Naive thymus-derived CD8-positive, alpha-beta T cell (primary cell): ENCODE measurements around the gene DNAJB5. TPM values are rescaled to one million over a fixed set of nuclear protein-coding genes. Genes with fewer than 3 reads are reported as not detected.

Experiments
- ATAC-seq, 2 donors: fragments of 150-1000 bp; cut with Tn5 transposase in 1 of 2; sonication (Bioruptor Pico), chemical (Tn5 transposase) in 1 of 2; 1 replicate in 1 of 2; 2 replicates in 1 of 2; pipeline ENCODE4 v1.10.0; 2021; ENCODE audit warnings: mild to moderate bottlenecking in 2 of 2, moderate library complexity in 2 of 2
- POLR2A ChIA-PET: fragments of 350-600 bp; sonication (Branson Sonifier 250); formaldehyde crosslinking; loops from one replicate; lab custom pipeline; 2021; ENCODE audit warnings: antibody characterized with exemption; lab: Charles Lee
- DNase-seq, 10 donors: peaks; one replicate each; pipeline versions ENCODE4 v3.0.0 to v3.0.0-alpha.2; 2020 to 2022
- H3K27ac Mint-ChIP-seq, 10 donors: one replicate each; pipeline ENCODE4 v1.8.0; 2020 to 2022; ENCODE audit warnings: mild to moderate bottlenecking in 10 of 10, mixed read lengths in 10 of 10, moderate library complexity in 4 of 10, inconsistent platforms in 1 of 10
- H3K27me3 Mint-ChIP-seq, 5 donors: one replicate each; pipeline ENCODE4 v1.8.0; 2021 to 2022; ENCODE audit warnings: mixed read lengths in 5 of 5
- H3K36me3 Mint-ChIP-seq, 3 donors: one replicate each; pipeline ENCODE4 v1.8.0; 2020 to 2022; ENCODE audit warnings: mixed read lengths in 3 of 3, mild to moderate bottlenecking in 2 of 3, inconsistent platforms in 1 of 3
- H3K4me1 Mint-ChIP-seq, 4 donors: one replicate each; pipeline ENCODE4 v1.8.0; 2021 to 2022; ENCODE audit warnings: mixed read lengths in 4 of 4
- H3K4me3 Mint-ChIP-seq, 10 donors: one replicate each; pipeline ENCODE4 v1.8.0; 2020 to 2022; ENCODE audit warnings: mild to moderate bottlenecking in 10 of 10, mixed read lengths in 10 of 10, moderate library complexity in 6 of 10, inconsistent platforms in 1 of 10
- H3K9me3 Mint-ChIP-seq, 9 donors: one replicate each; pipeline ENCODE4 v1.8.0; 2020 to 2022; ENCODE audit warnings: mixed read lengths in 9 of 9, mild to moderate bottlenecking in 3 of 9, inconsistent platforms in 1 of 9, moderate library complexity in 1 of 9
- polyA plus RNA-seq, 3 donors: library from polyadenylated mRNA; unstranded; fragments of 300-500 nt; fragmentation: Illumina TruSeq; gene quantifications; one replicate each; pipeline ENCODE4 v1.2.3, GENCODE V29; 2021
- total RNA-seq, 8 experiments: library from RNA in 2 of 8; stranded (reverse) in 2 of 8; gene quantifications; one replicate each; pipeline ENCODE4 v1.2.3 and lab custom pipeline; 2021 to 2026

Gene DNAJB5
- total and polyA plus RNA-seq, 5 experiments from 2014 or later = 0.47 to 2.0 (median 1.9) TPM

GRCh38 chr9:34987160-34987901 lies 2.2 kb upstream of the DNAJB5 start:
- Mint-ChIP-seq H3K27me3 (peaks cover 0 to 2% (median 0%) of the 10 kb centered on the region in 5 donors), H3K27ac (peak overlapping the region in 8 of 10 donors; percentile 33 to 90 (median 68)), H3K9me3 (no peaks in the 10 kb centered on the region), H3K36me3 (no peaks in the 10 kb centered on the region), H3K4me3 (peak overlapping the region; percentile 3 to 95 (median 32)), H3K4me1 (peaks cover 44 to 86% (median 76%) of the 10 kb centered on the region in 4 donors)
- ATAC-seq = no peak
- POLR2A ChIA-PET = no interaction called here
- DNase-seq = no peak

DNA sequence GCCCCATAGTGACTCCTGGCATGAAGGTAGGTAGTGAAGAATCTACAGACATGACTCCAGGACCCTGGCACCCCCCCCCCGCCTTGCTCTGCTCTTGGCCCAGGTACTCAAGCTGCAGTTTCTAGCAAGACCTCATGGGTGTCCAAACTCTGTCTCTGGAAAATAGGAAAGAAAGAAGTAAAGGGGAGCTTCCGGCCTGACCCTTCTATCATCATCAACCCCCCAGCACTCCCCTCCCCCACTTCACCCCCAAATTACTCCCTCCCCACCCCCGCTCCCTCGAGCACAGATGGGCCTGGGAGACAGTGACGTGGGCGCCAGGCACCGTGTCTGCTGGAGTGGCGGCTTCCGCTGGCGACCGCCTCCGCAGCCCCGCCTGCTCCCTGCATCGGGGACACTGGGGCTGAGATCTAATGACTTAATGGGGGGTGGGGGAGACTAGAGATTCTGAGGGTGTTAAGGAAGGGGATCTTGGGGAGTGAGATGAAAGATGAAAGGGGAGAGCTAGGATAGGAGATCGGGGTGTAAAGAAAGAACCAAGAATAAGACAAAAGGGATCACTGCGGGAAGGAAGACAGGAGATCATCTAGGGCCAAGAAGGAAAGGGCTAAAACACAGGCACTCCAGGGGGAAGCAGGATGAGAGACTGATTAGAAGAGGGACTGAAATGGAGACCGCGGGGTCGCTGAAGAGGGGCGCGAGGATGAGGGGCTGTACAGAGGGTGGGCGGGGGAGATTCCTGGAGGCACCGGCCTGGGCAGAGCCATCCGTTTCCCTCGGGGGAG lies 1.1 kb upstream of the DNAJB5 start:
- DNase-seq (peak in 9 of 10 donors; percentile 20 to 78 (median 35)), ATAC-seq (no peak)
- Mint-ChIP-seq H3K4me1 (peaks cover 33 to 75% (median 66%) of the 10 kb centered on the region in 4 donors), H3K9me3 (no peaks in the 10 kb centered on the region), H3K27me3 (peaks cover 0 to 2% (median 0%) of the 10 kb centered on the region in 5 donors), H3K27ac (peak overlapping the region; percentile 83 to 96 (median 94)), H3K36me3 (no peaks in the 10 kb centered on the region), H3K4me3 (peak overlapping the region; percentile 88 to 99 (median 96))
- POLR2A ChIA-PET = interaction anchor here (0.6 to 0.8 kb wide), 2 partner anchors 25 to 148 kb away, joined by 3 read pairs; no protein-coding TSS in a partner anchor

DNA sequence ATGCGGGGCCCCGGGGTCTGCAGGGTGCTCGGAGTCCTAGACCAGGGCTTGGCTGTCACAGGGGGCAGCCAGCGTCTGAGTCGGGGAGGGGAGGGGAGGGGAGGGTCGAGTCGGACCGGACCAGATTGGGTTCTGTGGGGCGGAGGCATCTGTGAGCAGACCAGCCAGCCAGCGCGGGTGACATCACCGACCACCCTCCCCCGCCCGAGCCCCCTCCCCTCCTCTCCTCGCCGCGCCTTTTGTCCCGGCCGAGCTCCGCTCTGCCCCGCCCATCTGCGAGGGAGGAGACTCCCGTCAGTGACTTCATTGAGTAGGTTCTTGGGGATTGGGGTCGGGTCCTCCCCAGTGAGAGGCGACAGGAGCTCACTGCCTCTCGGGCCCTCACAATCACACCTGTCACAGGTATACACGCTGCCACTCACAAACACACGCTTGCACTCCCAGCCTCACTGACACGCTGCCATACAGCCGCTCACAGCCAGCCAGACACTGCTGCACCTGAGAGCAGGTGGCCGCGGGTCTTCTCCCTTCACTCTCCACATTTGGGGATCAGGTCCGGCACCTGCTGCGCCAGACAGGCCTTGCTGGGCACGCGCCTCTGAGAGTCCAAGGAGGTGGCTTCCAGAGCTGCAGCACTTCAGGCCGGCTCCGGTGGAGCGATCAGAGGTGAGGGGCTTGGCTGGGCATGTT lies 546 bp downstream of the DNAJB5 start:
- DNase-seq (peak in 8 of 10 donors; percentile 22 to 68 (median 26)), ATAC-seq (no peak)
- peaks cover 26 to 59% (median 51%) of the 10 kb centered on the region in 4 donors for H3K4me1 Mint-ChIP-seq
- peaks cover 0 to 2% (median 0%) of the 10 kb centered on the region in 5 donors for H3K27me3 Mint-ChIP-seq
- POLR2A ChIA-PET = interaction anchor here (0.7 to 1.7 kb wide), 3 partner anchors 31 to 107 kb away, joined by 3 to 4 read pairs (median 4); partner anchors contain the start of gene PIGO
- peak overlapping the region in 6 of 10 donors; percentile 21 to 88 (median 58) for H3K27ac Mint-ChIP-seq
- peak overlapping the region; percentile 70 to 96 (median 88) for H3K4me3 Mint-ChIP-seq
- no peaks in the 10 kb centered on the region for H3K9me3 Mint-ChIP-seq
- H3K36me3 Mint-ChIP-seq = no peaks in the 10 kb centered on the region

DNA sequence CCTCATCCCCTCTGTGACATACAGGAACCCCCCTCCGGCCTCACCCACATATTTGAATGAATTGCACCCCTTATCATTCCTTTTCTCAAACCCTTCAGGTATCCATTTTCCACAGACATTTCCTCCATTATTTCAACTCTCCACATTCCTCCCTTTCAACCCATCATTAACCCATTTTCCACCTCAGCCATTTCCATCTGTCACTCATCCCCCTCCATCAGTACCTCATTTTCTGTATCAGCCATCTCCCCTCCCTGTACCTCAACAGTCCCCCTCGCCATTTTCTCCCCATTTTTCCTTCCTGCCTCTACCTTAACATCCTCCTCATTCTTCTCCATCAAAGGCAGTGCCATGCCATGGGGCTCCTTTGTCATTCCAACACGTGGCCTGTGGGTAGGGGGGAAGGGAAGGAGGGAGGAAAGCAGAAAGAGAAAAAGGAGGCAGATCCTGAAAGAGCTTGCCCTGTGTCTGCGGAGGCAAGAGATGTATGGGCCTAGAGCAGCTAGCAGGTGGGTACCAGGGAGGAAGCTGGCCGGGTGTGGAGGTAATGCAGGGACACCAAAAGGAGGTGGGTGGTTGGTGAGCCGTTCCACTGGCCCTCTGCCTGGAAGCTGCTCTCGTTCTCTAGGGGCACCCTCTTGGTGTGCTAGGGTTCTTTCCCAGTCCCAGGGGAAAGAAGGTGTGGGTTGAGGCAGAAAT lies 1.5 kb downstream of the DNAJB5 start:
- Mint-ChIP-seq H3K4me3 (peak overlapping the region; percentile 69 to 95 (median 86)), H3K36me3 (no peaks in the 10 kb centered on the region), H3K27ac (peak overlapping the region in 6 of 10 donors; percentile 25 to 88 (median 56)), H3K27me3 (peaks cover 0 to 2% (median 0%) of the 10 kb centered on the region in 5 donors), H3K9me3 (no peaks in the 10 kb centered on the region), H3K4me1 (peaks cover 21 to 49% (median 42%) of the 10 kb centered on the region in 4 donors)
- ATAC-seq (no peak), DNase-seq (no peak)
- POLR2A ChIA-PET = no interaction called here

GRCh38 chr9:34991607-34992375 lies 2.2 kb downstream of the DNAJB5 start:
- no peak for DNase-seq

DNA sequence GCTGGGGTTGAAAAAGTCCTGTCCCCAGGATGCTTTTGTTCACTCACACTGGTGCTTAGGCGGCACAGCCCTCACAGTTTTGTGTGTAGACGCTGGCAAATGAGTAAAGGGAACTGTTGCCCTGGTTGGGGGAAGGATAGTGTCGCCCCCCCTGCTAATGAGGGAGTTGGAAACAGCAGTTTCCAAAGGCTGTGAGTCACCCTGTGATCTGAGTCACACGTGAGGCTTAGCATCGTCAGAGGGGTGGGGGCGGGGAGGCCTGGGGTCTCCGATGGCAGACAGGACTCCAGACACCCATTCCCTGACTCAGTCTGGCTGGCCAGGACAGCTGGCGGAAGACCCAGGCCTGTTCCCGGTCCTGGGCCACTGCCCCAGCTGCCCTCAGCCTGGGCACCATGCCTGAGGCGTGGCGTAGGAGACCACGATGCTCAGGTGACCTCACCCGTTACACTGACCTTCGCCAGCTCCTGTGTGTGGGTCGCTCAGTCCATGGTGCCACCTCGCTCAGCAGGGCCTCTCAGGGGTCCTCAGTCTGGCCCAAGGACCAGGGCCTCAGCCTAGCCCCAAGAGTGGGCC lies 2.9 kb downstream of the DNAJB5 start:
- H3K4me3 Mint-ChIP-seq = no peak overlapping the region
- POLR2A ChIA-PET = no interaction called here
- no peak for DNase-seq

More at GRCh38 chr9:34991607-34992375, 2.2 kb downstream of the DNAJB5 start:
- Mint-ChIP-seq H3K9me3 (no peaks in the 10 kb centered on the region), H3K27me3 (peaks cover 0 to 2% (median 0%) of the 10 kb centered on the region in 5 donors), H3K4me3 (peak overlapping the region in 3 of 10 donors; percentile 12 to 23 (median 14)), H3K36me3 (peaks cover 0 to 1% (median under 1%) of the 10 kb centered on the region in 3 donors), H3K4me1 (peaks cover 18 to 42% (median 34%) of the 10 kb centered on the region in 4 donors), H3K27ac (peak overlapping the region in 3 of 10 donors; percentile 21 to 60 (median 34))
- POLR2A ChIA-PET = no interaction called here
- ATAC-seq = no peak

DNA sequence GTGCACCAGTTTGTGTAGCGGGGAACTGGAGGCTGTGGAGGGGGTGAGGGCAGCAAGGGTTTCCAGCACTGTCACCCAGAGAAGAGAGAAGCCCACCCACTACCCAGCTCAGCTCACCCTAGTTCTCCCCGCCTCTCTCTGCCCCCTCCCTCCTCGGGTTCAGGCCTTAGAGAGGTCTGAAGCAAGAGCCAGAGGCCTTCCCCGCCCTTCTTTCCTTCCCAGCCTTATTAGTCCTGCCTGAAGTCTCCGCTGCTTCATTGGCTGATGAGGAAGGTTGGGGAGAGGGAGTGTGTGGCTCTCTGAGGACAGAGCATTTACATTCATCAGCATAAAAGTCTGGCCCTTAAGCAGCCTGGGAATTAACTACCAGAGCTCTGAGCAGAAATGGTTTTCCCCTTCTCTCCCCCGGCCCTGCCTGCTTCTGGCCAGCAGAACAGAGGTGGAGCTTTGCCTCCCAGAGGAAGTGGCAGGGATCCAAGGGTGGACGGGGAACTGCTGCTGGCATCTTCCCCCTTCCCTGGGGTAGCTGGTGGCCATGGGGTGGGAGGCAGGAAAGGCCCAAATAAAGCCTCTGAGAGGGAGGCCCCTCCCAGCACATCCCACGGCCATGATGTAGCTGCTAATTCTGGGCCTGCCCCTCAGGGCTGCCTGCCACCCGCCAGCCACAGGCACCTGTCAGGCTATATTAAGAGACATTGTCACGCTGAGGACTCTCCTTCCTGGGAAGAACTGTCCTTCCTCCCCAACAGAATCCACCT lies 4.1 kb downstream of the DNAJB5 start:
- POLR2A ChIA-PET = no interaction called here
- Mint-ChIP-seq H3K27ac (peak overlapping the region in 1 of 10 donors; percentile 53), H3K9me3 (no peaks in the 10 kb centered on the region), H3K36me3 (peaks cover 0 to 3% (median 3%) of the 10 kb centered on the region in 3 donors), H3K4me1 (peaks cover 8 to 23% (median 19%) of the 10 kb centered on the region in 4 donors), H3K4me3 (no peak overlapping the region), H3K27me3 (peaks cover 0 to 2% (median 0%) of the 10 kb centered on the region in 5 donors)
- ATAC-seq = no peak
- DNase-seq = no peak

More for the DNA sequence above, 2.9 kb downstream of the DNAJB5 start:
- Mint-ChIP-seq H3K9me3 (no peaks in the 10 kb centered on the region), H3K36me3 (peaks cover 0 to 3% (median 3%) of the 10 kb centered on the region in 3 donors), H3K4me1 (peaks cover 12 to 35% (median 28%) of the 10 kb centered on the region in 4 donors), H3K27me3 (peaks cover 0 to 2% (median 0%) of the 10 kb centered on the region in 5 donors), H3K27ac (peak overlapping the region in 1 of 10 donors; percentile 66)
- ATAC-seq = no peak

GRCh38 chr9:34994260-34994899 lies 4.8 kb downstream of the DNAJB5 start:
- Mint-ChIP-seq H3K4me1 (peaks cover 6 to 16% (median 13%) of the 10 kb centered on the region in 4 donors), H3K27me3 (peaks cover 0 to under 1% (median 0%) of the 10 kb centered on the region in 5 donors), H3K9me3 (no peaks in the 10 kb centered on the region), H3K36me3 (peaks cover 0 to 3% (median 3%) of the 10 kb centered on the region in 3 donors), H3K27ac (peak overlapping the region in 1 of 10 donors; percentile 3), H3K4me3 (no peak overlapping the region)
- POLR2A ChIA-PET = no interaction called here
- no peak for ATAC-seq
- DNase-seq = no peak

GRCh38 chr9:34994900-34995669 lies 5.5 kb downstream of the DNAJB5 start:
- Mint-ChIP-seq H3K4me1 (peaks cover 5 to 14% (median 11%) of the 10 kb centered on the region in 4 donors), H3K27ac (peak overlapping the region in 2 of 10 donors; percentile 27 to 67), H3K36me3 (peaks cover 0 to 3% (median 3%) of the 10 kb centered on the region in 3 donors), H3K27me3 (no peaks in the 10 kb centered on the region), H3K9me3 (no peaks in the 10 kb centered on the region), H3K4me3 (no peak overlapping the region)
- POLR2A ChIA-PET = no interaction called here
- ATAC-seq (no peak), DNase-seq (no peak)
